Activated CD8-positive, alpha-beta memory T cell treated with anti-CD3 and anti-CD28 coated beads, Interleukin-2, amount 50 U/mL, for 1 hour (primary cell): ENCODE results near the gene COL25A1.

Source experiments
- DNase-seq: peaks from one replicate; pipeline ENCODE4 v3.0.0-alpha.2; 2020; ENCODE audit errors: extremely low read depth

The COL25A1 gene

DNA sequence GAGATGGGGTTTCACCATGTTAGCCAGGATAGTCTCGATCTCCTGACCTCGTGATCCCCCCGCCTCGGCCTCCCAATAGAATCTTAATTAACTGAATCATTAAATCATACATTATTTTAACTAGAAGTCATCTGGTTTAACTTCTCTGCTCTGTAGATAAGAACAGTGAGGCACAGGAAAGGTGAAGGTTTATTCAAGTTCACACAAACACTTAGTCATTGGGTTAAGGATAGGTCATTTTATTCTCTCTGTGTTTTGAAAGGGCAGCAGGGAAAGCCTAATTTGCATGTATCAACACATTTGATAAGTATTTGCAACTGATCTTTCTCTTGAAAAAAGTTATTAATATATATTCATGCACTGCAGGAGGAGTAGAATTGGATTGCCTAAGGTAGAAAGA, 538.5 kb downstream of the COL25A1 start:
- DNase-seq, result no peak

- no peak for DNase-seq
Observed at GRCh38 chr4:108763226-108763593, 539.2 kb downstream of the COL25A1 start.

GRCh38 chr4:108762559-108763225, 539.8 kb downstream of the COL25A1 start, which contains the start of gene ETNPPL:
Gene ETNPPL, minus strand, starts transcription at chr4:108763053. Its CDS starts 155 bp downstream, at chr4:108762898.
- DNase-seq, result no peak
